K562 (cell line): ENCODE measurements around the gene KIF3A. TPM values are rescaled to one million over a fixed set of nuclear protein-coding genes. Genes with fewer than 3 reads are reported as not detected.

Experiments
- ADNP ChIP-seq: fragments of 200-800 bp; sonication (Bioruptor generic); IDR thresholded peaks from 2 replicates; pipeline ENCODE4 v1.6.1; 2016; ENCODE audit warnings: missing genetic modification characterization, missing compliant biosample characterization
- CBFB ChIP-seq: sonication (generic); formaldehyde crosslinking; IDR thresholded peaks from 2 replicates; pipeline ENCODE4 v1.4.0; 2020; ENCODE audit warnings: mild to moderate bottlenecking, missing genetic modification reagents
- CC2D1A ChIP-seq: fragments of 450-650 bp; IDR thresholded peaks from 2 replicates; pipeline ENCODE4 v1.6.1; 2017; ENCODE audit warnings: mild to moderate bottlenecking
- CCNT2 ChIP-seq: IDR thresholded peaks from 2 replicates; pipeline ENCODE4 v1.6.1; 2011; ENCODE audit warnings: borderline replicate concordance, low read depth, mild to moderate bottlenecking, moderate library complexity, mixed read lengths, low read length; ENCODE audit not compliant: insufficient read length; ENCODE audit errors: extremely low read depth
- CXXC5 ChIP-seq: fragments of 250-450 bp; sonication (Bioruptor Pico); IDR thresholded peaks from 2 replicates; pipeline ENCODE4 v1.8.0; 2022; ENCODE audit warnings: inconsistent platforms, mild to moderate bottlenecking, moderate library complexity
- FOXK1 ChIP-seq: sonication (generic); formaldehyde crosslinking; IDR thresholded peaks from 2 replicates; pipeline ENCODE4 v1.8.0; 2022; ENCODE audit warnings: missing genetic modification reagents, mild to moderate bottlenecking, borderline replicate concordance
- KLF1 ChIP-seq: fragments of 450-650 bp; IDR thresholded peaks from 2 replicates; pipeline ENCODE4 v1.6.1; 2016; ENCODE audit warnings: missing genetic modification characterization, missing compliant biosample characterization
- MTA1 ChIP-seq: fragments of 450-650 bp; IDR thresholded peaks from 2 replicates; pipeline ENCODE4 v1.6.1; 2017; ENCODE audit warnings: borderline replicate concordance
- NFYB ChIP-seq: IDR thresholded peaks from 2 replicates; pipeline ENCODE4 v1.6.1; 2011; ENCODE audit warnings: mild to moderate bottlenecking, moderate library complexity; ENCODE audit not compliant: insufficient read length; ENCODE audit errors: extremely low read depth
- POLR2H ChIP-seq: IDR thresholded peaks from 2 replicates; pipeline ENCODE4 v1.6.1; 2016; ENCODE audit warnings: missing genetic modification characterization, low read depth, mild to moderate bottlenecking, control low read depth, missing compliant biosample characterization, moderate library complexity
- POLR3G ChIP-seq: IDR thresholded peaks from 2 replicates; pipeline ENCODE4 v1.6.1; 2011; ENCODE audit not compliant: insufficient read length, insufficient replicate concordance; ENCODE audit errors: extremely low read depth
- SOX6 ChIP-seq: fragments of 450-650 bp; IDR thresholded peaks from 2 replicates; pipeline ENCODE4 v1.6.1; 2014; ENCODE audit warnings: mild to moderate bottlenecking
- SREBF1 ChIP-seq: fragments of 150-350 bp; IDR thresholded peaks from 2 replicates; pipeline ENCODE4 v1.6.1; 2014; ENCODE audit warnings: antibody characterized with exemption, low read depth, low read length, borderline replicate concordance
- TBP ChIP-seq: optimal IDR thresholded peaks from 2 replicates; pipeline ENCODE3; 2011; ENCODE audit warnings: low read depth, low read length, improper control_type of control experiment
- TEAD4 ChIP-seq, 2 experiments: sonication (generic) in 1 of 2; formaldehyde crosslinking in 1 of 2; IDR thresholded peaks; 2 replicates each; pipeline versions ENCODE4 v1.6.1 to v1.8.0; 2012 to 2022; ENCODE audit warnings: borderline replicate concordance in 1 of 2, inconsistent platforms in 1 of 2, low read length in 1 of 2, mild to moderate bottlenecking in 1 of 2, missing genetic modification reagents in 1 of 2
- THRAP3 ChIP-seq: fragments of 450-650 bp; IDR thresholded peaks from 2 replicates; pipeline ENCODE4 v1.6.1; 2016; ENCODE audit warnings: mild to moderate bottlenecking, inconsistent platforms, borderline replicate concordance
- TRIM28 ChIP-seq: fragments of 450-650 bp; IDR thresholded peaks from 2 replicates; pipeline ENCODE4 v1.6.1; 2017
- ZNF561 ChIP-seq: fragments of 450-650 bp; formaldehyde crosslinking; conservative IDR thresholded peaks from 2 replicates; pipeline ENCODE4 v1.4.0; 2020; ENCODE audit warnings: mild to moderate bottlenecking, moderate library complexity
- ZSCAN32 ChIP-seq: fragments of 450-650 bp; formaldehyde crosslinking; IDR thresholded peaks from 2 replicates; pipeline ENCODE4 v1.4.0; 2020; ENCODE audit warnings: mild to moderate bottlenecking, moderate library complexity
- polyA plus RNA-seq, 8 experiments: library from polyadenylated mRNA; depleted of rRNA in 4 of 8; stranded (reverse) in 5 of 8; unstranded in 3 of 8; fragments of >200 nt; fragmentation: Nextera tagmentation in 2 of 8; fragmentation: Illumina TruSeq in 1 of 8; extraction: Ambion mirVana in 2 of 8; extraction: Trizol in 1 of 8; gene quantifications; 2 replicates each; pipeline versions ENCODE4 v1.2.1 to v1.2.3, GENCODE V29; 2011 to 2014; ENCODE audit warnings: inconsistent platforms in 1 of 8, missing spikeins in 1 of 8
- total RNA-seq, 7 experiments: library from RNA; depleted of rRNA in 6 of 7; stranded (reverse); fragments of >200 nt in 6 of 7; fragmentation: Illumina TruSeq in 2 of 7; extraction: Trizol in 2 of 7; gene quantifications; 2 replicates each; pipeline versions ENCODE4 v1.2.1 to v1.2.3, GENCODE V29; 2011 to 2021; ENCODE audit warnings: low replicate concordance in 1 of 7
- TF ChIP-seq, protein P1 (sequence below), 2 experiments: fragments of 450-650 bp; conservative IDR thresholded peaks; 2 replicates each; pipeline ENCODE4 v1.6.1; 2017; ENCODE audit warnings: mild to moderate bottlenecking in 2 of 2, moderate library complexity in 2 of 2
- TF ChIP-seq, protein P2 (sequence below): fragments of 450-650 bp; formaldehyde crosslinking; IDR thresholded peaks from 2 replicates; pipeline ENCODE4 v1.4.0; 2022; ENCODE audit warnings: missing genetic modification characterization
- TF ChIP-seq, protein P3 (sequence below): sonication (generic); formaldehyde crosslinking; IDR thresholded peaks from 2 replicates; pipeline ENCODE4 v1.9.0; 2022; ENCODE audit warnings: mild to moderate bottlenecking, missing genetic modification reagents
- TF ChIP-seq, protein P4 (sequence below): IDR thresholded peaks from 2 replicates; pipeline ENCODE4 v1.6.1; 2012; ENCODE audit warnings: low read depth, low read length, improper control_type of control experiment, borderline replicate concordance

The KIF3A gene
- total and polyA plus RNA-seq, 9 of the 15 experiments (the other 6 are each of a cell fraction or from before 2014, with no cell fraction given), result 1.5 to 7.8 (median 6.0) TPM

DNA sequence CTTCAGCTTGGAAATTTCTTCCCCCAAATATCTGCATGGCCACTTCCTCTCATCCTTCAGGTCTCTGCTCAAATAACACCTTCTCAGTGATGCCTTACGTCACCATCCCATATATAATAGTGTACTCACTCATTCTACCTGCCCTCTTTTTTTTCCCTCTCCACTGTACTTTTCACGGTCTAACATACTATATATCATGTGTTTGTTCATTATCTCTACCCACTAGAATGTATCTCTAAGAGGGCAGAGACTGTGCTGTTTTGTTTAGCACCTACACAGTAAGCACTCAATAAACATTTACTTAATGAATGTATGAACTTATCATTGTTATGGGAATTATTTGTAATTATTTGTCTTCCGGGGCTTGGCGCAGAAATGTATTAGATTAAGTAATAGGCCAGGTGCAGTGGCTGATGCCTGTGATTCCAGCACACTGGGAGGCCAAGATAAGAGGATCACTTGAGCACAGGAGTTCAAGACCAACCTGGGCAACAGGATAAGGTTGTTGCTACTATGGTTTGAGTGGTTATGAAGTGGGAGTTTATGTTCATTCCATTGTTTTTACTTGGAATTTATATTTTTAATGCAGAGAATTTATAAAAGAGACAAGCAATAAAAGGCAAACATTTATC lies 85.4 kb downstream of the KIF3A start (continued):
- peak; percentile 100 for TF ChIP-seq TEAD4 (IDR thresholded peaks at IDR 0.05; ENCODE audit: low read length)
- TF ChIP-seq TEAD4 (CRISPR knock-in tag; IDR thresholded peaks at IDR 0.05; ENCODE audit: borderline replicate concordance), result no peak
- TF ChIP-seq TRIM28, result peak; percentile 48; the same call in 1 of the 2 replicates
- TF ChIP-seq TBP, result no peak
- no peak for TF ChIP-seq KLF1 (tag)
- TF ChIP-seq, protein P1, sequence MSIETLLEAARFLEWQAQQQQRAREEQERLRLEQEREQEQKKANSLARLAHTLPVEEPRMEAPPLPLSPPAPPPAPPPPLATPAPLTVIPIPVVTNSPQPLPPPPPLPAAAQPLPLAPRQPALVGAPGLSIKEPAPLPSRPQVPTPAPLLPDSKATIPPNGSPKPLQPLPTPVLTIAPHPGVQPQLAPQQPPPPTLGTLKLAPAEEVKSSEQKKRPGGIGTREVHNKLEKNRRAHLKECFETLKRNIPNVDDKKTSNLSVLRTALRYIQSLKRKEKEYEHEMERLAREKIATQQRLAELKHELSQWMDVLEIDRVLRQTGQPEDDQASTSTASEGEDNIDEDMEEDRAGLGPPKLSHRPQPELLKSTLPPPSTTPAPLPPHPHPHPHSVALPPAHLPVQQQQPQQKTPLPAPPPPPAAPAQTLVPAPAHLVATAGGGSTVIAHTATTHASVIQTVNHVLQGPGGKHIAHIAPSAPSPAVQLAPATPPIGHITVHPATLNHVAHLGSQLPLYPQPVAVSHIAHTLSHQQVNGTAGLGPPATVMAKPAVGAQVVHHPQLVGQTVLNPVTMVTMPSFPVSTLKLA (conservative IDR thresholded peaks at IDR 0.05), result peak in 1 of 2 experiments; percentile 49; a peak in 1 of 4 replicates
- TF ChIP-seq NFYB, result no peak
- TF ChIP-seq FOXK1 (CRISPR knock-in tag), result no peak
- TF ChIP-seq ADNP, result peak; percentile 72; the same call in 1 of the 2 replicates
- TF ChIP-seq CXXC5, result peak; percentile 82
- TF ChIP-seq CCNT2, result peak; percentile 57
- peak; percentile 99 for TF ChIP-seq CC2D1A
- TF ChIP-seq POLR2H (tag), result no peak
- no peak for TF ChIP-seq ZSCAN32 (CRISPR knock-in tag)
- no peak for TF ChIP-seq SREBF1
- TF ChIP-seq SOX6, result peak; percentile 98
- TF ChIP-seq, protein P2, sequence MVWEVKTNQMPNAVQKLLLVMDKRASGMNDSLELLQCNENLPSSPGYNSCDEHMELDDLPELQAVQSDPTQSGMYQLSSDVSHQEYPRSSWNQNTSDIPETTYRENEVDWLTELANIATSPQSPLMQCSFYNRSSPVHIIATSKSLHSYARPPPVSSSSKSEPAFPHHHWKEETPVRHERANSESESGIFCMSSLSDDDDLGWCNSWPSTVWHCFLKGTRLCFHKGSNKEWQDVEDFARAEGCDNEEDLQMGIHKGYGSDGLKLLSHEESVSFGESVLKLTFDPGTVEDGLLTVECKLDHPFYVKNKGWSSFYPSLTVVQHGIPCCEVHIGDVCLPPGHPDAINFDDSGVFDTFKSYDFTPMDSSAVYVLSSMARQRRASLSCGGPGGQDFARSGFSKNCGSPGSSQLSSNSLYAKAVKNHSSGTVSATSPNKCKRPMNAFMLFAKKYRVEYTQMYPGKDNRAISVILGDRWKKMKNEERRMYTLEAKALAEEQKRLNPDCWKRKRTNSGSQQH (CRISPR knock-in tag), result no peak
- no peak for TF ChIP-seq POLR3G
- TF ChIP-seq THRAP3, result no peak
- TF ChIP-seq CBFB (CRISPR knock-in tag), result no peak
- TF ChIP-seq ZNF561 (CRISPR knock-in tag), result no peak
- TF ChIP-seq, protein P3, sequence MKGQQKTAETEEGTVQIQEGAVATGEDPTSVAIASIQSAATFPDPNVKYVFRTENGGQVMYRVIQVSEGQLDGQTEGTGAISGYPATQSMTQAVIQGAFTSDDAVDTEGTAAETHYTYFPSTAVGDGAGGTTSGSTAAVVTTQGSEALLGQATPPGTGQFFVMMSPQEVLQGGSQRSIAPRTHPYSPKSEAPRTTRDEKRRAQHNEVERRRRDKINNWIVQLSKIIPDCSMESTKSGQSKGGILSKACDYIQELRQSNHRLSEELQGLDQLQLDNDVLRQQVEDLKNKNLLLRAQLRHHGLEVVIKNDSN, result no peak
- peak; percentile 87 for TF ChIP-seq MTA1
- TF ChIP-seq, protein P4, sequence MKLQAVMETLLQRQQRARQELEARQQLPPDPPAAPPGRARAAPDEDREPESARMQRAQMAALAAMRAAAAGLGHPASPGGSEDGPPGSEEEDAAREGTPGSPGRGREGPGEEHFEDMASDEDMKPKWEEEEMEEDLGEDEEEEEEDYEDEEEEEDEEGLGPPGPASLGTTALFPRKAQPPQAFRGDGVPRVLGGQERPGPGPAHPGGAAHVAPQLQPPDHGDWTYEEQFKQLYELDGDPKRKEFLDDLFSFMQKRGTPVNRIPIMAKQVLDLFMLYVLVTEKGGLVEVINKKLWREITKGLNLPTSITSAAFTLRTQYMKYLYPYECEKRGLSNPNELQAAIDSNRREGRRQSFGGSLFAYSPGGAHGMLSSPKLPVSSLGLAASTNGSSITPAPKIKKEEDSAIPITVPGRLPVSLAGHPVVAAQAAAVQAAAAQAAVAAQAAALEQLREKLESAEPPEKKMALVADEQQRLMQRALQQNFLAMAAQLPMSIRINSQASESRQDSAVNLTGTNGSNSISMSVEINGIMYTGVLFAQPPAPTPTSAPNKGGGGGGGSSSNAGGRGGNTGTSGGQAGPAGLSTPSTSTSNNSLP, result peak; percentile 80; the same call in 1 of the 2 replicates
